GM21360 (cell line): ENCODE data around the gene CLASP1.
"Not testable (repeated sequence)": the region's sequence is repeated elsewhere in the genome, so short reads cannot be mapped to it uniquely, and the experiment has no call there.

ENCODE experiments used
- ATAC-seq: cut with Tn5 transposase; IDR thresholded peaks from one replicate; pipeline ENCODE4 v1.9.1; 2021; ENCODE audit warnings: mild to moderate bottlenecking, moderate library complexity; ENCODE audit not compliant: unreplicated experiment

CLASP1 gene

GRCh38 chr2:121359170-121359569 lies 290.1 kb downstream of the CLASP1 start:
- no peak for ATAC-seq

GRCh38 chr2:121358291-121358690 lies 291.0 kb downstream of the CLASP1 start:
- ATAC-seq: no peak

- ATAC-seq: no peak
Observed at GRCh38 chr2:121356058-121356640, 293.1 kb downstream of the CLASP1 start.

- ATAC-seq: no peak
Observed at GRCh38 chr2:121355488-121355887, 293.8 kb downstream of the CLASP1 start.

- ATAC-seq: no peak
Observed at GRCh38 chr2:121351521-121352318, 297.5 kb downstream of the CLASP1 start.

- ATAC-seq: no peak
Observed at GRCh38 chr2:121350890-121351289, 298.4 kb downstream of the CLASP1 start.

- ATAC-seq: no peak
Observed at GRCh38 chr2:121350402-121350775, 298.9 kb downstream of the CLASP1 start.

- ATAC-seq: no peak
Observed at GRCh38 chr2:121349721-121350401, 299.4 kb downstream of the CLASP1 start.

GRCh38 chr2:121348128-121348740 lies 301.0 kb downstream of the CLASP1 start:
- no peak for ATAC-seq

GRCh38 chr2:121346859-121347258 lies 302.4 kb downstream of the CLASP1 start:
- no peak for ATAC-seq

- ATAC-seq: no peak
Observed at GRCh38 chr2:121346407-121346806, 302.9 kb downstream of the CLASP1 start.

GRCh38 chr2:121345887-121346286 lies 303.4 kb downstream of the CLASP1 start:
- ATAC-seq: no peak

- no peak for ATAC-seq
Observed at GRCh38 chr2:121345101-121345500, 304.2 kb downstream of the CLASP1 start.

GRCh38 chr2:121343828-121344399 lies 305.3 kb downstream of the CLASP1 start:
- not testable (repeated sequence) for ATAC-seq

- ATAC-seq: no peak
Observed at GRCh38 chr2:121343191-121343590, 306.1 kb downstream of the CLASP1 start.

- no peak for ATAC-seq
Observed at GRCh38 chr2:121342751-121343150, 306.5 kb downstream of the CLASP1 start.

GRCh38 chr2:121340926-121341325 lies 308.3 kb downstream of the CLASP1 start:
- no peak for ATAC-seq

- ATAC-seq: no peak
Observed at GRCh38 chr2:121338281-121338680, 311.0 kb downstream of the CLASP1 start.

- no peak for ATAC-seq
Observed at GRCh38 chr2:121336528-121337294, 312.6 kb downstream of the CLASP1 start.
